CD1c-positive myeloid dendritic cell (primary cell): ENCODE results near the gene PTPN22.

Experiments
- DNase-seq: peaks from one replicate; pipeline ENCODE4 v3.0.0-alpha.2; 2016; ENCODE audit errors: extremely low spot score

The PTPN22 gene

GRCh38 chr1:113802367-113803007 is 69.0 kb downstream of the PTPN22 start:
- DNase-seq = no peak

GRCh38 chr1:113800487-113800886 is 71.0 kb downstream of the PTPN22 start:
- no peak for DNase-seq

GRCh38 chr1:113797472-113797871 is 74.0 kb downstream of the PTPN22 start:
- DNase-seq = no peak

- DNase-seq = no peak
Measured at GRCh38 chr1:113793878-113794834, 77.4 kb downstream of the PTPN22 start.

GRCh38 chr1:113792986-113793385 is 78.5 kb downstream of the PTPN22 start:
- DNase-seq = no peak

GRCh38 chr1:113792471-113792870 is 79.0 kb downstream of the PTPN22 start:
- DNase-seq = no peak

- DNase-seq = no peak
Measured at GRCh38 chr1:113788802-113789201, 82.7 kb downstream of the PTPN22 start.

GRCh38 chr1:113787663-113788062 is 83.8 kb downstream of the PTPN22 start:
- DNase-seq = no peak

GRCh38 chr1:113786069-113786468 is 85.4 kb downstream of the PTPN22 start:
- DNase-seq = no peak

- DNase-seq = peak; percentile 36
Measured at GRCh38 chr1:113784104-113784779, 87.3 kb downstream of the PTPN22 start.

- DNase-seq = peak; percentile 82
Measured at GRCh38 chr1:113783254-113784103, 88.0 kb downstream of the PTPN22 start.

GRCh38 chr1:113782406-113782805 is 89.1 kb downstream of the PTPN22 start:
- peak; percentile 22 for DNase-seq

GRCh38 chr1:113780374-113781146 is 91.0 kb downstream of the PTPN22 start:
- no peak for DNase-seq

GRCh38 chr1:113779542-113779941 is 92.0 kb downstream of the PTPN22 start:
- no peak for DNase-seq

- no peak for DNase-seq
Measured at GRCh38 chr1:113777561-113777960, 94.0 kb downstream of the PTPN22 start.

GRCh38 chr1:113770031-113770430 is 101.5 kb downstream of the PTPN22 start:
- no peak for DNase-seq

- DNase-seq = no peak
Measured at GRCh38 chr1:113769601-113769970, 101.9 kb downstream of the PTPN22 start.

GRCh38 chr1:113768916-113769600 is 102.5 kb downstream of the PTPN22 start:
- no peak for DNase-seq

GRCh38 chr1:113765306-113766230 is 105.9 kb downstream of the PTPN22 start:
- DNase-seq = no peak
